ENCODE data around the gene ZDHHC11. TPM values are rescaled to one million over a fixed set of nuclear protein-coding genes. Genes with fewer than 3 reads are reported as not detected.
"Not testable (repeated sequence)": the region's sequence is repeated elsewhere in the genome, so short reads cannot be mapped to it uniquely, and the experiment has no call there.

Gene ZDHHC11
- total and polyA plus RNA-seq, 4 donors = 11.7 to 21.6 (median 16.1) TPM

- peaks cover 32% of the 10 kb centered on the region for H3K4me1 ChIP-seq (ENCODE audit: control insufficient read depth, insufficient read depth, low read length)
- not testable (repeated sequence) for H3K27me3 ChIP-seq (ENCODE audit: control insufficient read depth, insufficient read depth, low read length); H3K27ac ChIP-seq (ENCODE audit: low read depth, low read length); DNase-seq (ENCODE audit: low read depth in 4 of 6, low spot score in 6 of 6); H3K4me3 ChIP-seq (ENCODE audit: low read depth, low read length); H3K9me3 ChIP-seq (ENCODE audit: control insufficient read depth, insufficient read depth, low read length)
- peaks cover 35% of the 10 kb centered on the region for H3K36me3 ChIP-seq (ENCODE audit: control insufficient read depth, insufficient read depth, low read length)
- WGBS (ENCODE audit: insufficient coverage) = 91% methylated on average over 18 of the region's 18 CpGs
These were observed 75.8 kb downstream of the ZDHHC11 start for GRCh38 chr5:774854-775505.

GRCh38 chr5:774304-774703, 76.5 kb downstream of the ZDHHC11 start:
- H3K27me3 ChIP-seq (ENCODE audit: control insufficient read depth, insufficient read depth, low read length); H3K4me3 ChIP-seq (ENCODE audit: low read depth, low read length); H3K9me3 ChIP-seq (ENCODE audit: control insufficient read depth, insufficient read depth, low read length); DNase-seq (ENCODE audit: low read depth in 4 of 6, low spot score in 6 of 6); H3K27ac ChIP-seq (ENCODE audit: low read depth, low read length): not testable (repeated sequence)
- WGBS (ENCODE audit: insufficient coverage) = 82% methylated on average over 6 of the region's 6 CpGs
- peaks cover 32% of the 10 kb centered on the region for H3K4me1 ChIP-seq (ENCODE audit: control insufficient read depth, insufficient read depth, low read length)
- H3K36me3 ChIP-seq (ENCODE audit: control insufficient read depth, insufficient read depth, low read length) = peaks cover 35% of the 10 kb centered on the region

GRCh38 chr5:773517-774264, 77.1 kb downstream of the ZDHHC11 start:
- 94% methylated on average over 11 of the region's 12 CpGs for WGBS (ENCODE audit: insufficient coverage)
- Histone ChIP-seq H3K27me3 (ENCODE audit: control insufficient read depth, insufficient read depth, low read length) (no peaks in the 10 kb centered on the region), H3K9me3 (ENCODE audit: control insufficient read depth, insufficient read depth, low read length) (no peaks in the 10 kb centered on the region), H3K27ac (ENCODE audit: low read depth, low read length) (no peak overlapping the region), H3K4me1 (ENCODE audit: control insufficient read depth, insufficient read depth, low read length) (peaks cover 32% of the 10 kb centered on the region), H3K36me3 (ENCODE audit: control insufficient read depth, insufficient read depth, low read length) (peaks cover 35% of the 10 kb centered on the region), H3K4me3 (ENCODE audit: low read depth, low read length) (no peak overlapping the region)
- DNase-seq (ENCODE audit: low read depth in 4 of 6, low spot score in 6 of 6) = no peak

- peaks cover 35% of the 10 kb centered on the region for H3K36me3 ChIP-seq (ENCODE audit: control insufficient read depth, insufficient read depth, low read length)
- not testable (repeated sequence) for DNase-seq (ENCODE audit: low read depth in 4 of 6, low spot score in 6 of 6); H3K4me3 ChIP-seq (ENCODE audit: low read depth, low read length); H3K9me3 ChIP-seq (ENCODE audit: control insufficient read depth, insufficient read depth, low read length); H3K27me3 ChIP-seq (ENCODE audit: control insufficient read depth, insufficient read depth, low read length); H3K27ac ChIP-seq (ENCODE audit: low read depth, low read length)
- peaks cover 32% of the 10 kb centered on the region for H3K4me1 ChIP-seq (ENCODE audit: control insufficient read depth, insufficient read depth, low read length)
- 67% methylated on average over 13 of the region's 13 CpGs for WGBS (ENCODE audit: insufficient coverage)
These were observed 77.9 kb downstream of the ZDHHC11 start for GRCh38 chr5:772931-773330.

- not testable (repeated sequence) for DNase-seq (ENCODE audit: low read depth in 4 of 6, low spot score in 6 of 6); H3K9me3 ChIP-seq (ENCODE audit: control insufficient read depth, insufficient read depth, low read length); H3K27me3 ChIP-seq (ENCODE audit: control insufficient read depth, insufficient read depth, low read length); H3K27ac ChIP-seq (ENCODE audit: low read depth, low read length); H3K4me3 ChIP-seq (ENCODE audit: low read depth, low read length)
- Histone ChIP-seq H3K4me1 (ENCODE audit: control insufficient read depth, insufficient read depth, low read length) (peaks cover 31% of the 10 kb centered on the region), H3K36me3 (ENCODE audit: control insufficient read depth, insufficient read depth, low read length) (peaks cover 35% of the 10 kb centered on the region)
- 67% methylated on average over 4 of the region's 14 CpGs for WGBS (ENCODE audit: insufficient coverage)
These were observed 78.3 kb downstream of the ZDHHC11 start for GRCh38 chr5:772547-772890.

GRCh38 chr5:771841-772546, 78.8 kb downstream of the ZDHHC11 start:
- DNase-seq (ENCODE audit: low read depth in 4 of 6, low spot score in 6 of 6); H3K27ac ChIP-seq (ENCODE audit: low read depth, low read length); H3K4me3 ChIP-seq (ENCODE audit: low read depth, low read length); H3K9me3 ChIP-seq (ENCODE audit: control insufficient read depth, insufficient read depth, low read length); H3K27me3 ChIP-seq (ENCODE audit: control insufficient read depth, insufficient read depth, low read length): not testable (repeated sequence)
- WGBS (ENCODE audit: insufficient coverage) = 76% methylated on average over 5 of the region's 31 CpGs
- peaks cover 36% of the 10 kb centered on the region for H3K36me3 ChIP-seq (ENCODE audit: control insufficient read depth, insufficient read depth, low read length)
- peaks cover 26% of the 10 kb centered on the region for H3K4me1 ChIP-seq (ENCODE audit: control insufficient read depth, insufficient read depth, low read length)

GRCh38 chr5:771087-771781, 79.6 kb downstream of the ZDHHC11 start:
- 87% methylated on average over 15 of the region's 19 CpGs for WGBS (ENCODE audit: insufficient coverage)
- peaks cover 18% of the 10 kb centered on the region for H3K4me1 ChIP-seq (ENCODE audit: control insufficient read depth, insufficient read depth, low read length)
- not testable (repeated sequence) for H3K27ac ChIP-seq (ENCODE audit: low read depth, low read length); DNase-seq (ENCODE audit: low read depth in 4 of 6, low spot score in 6 of 6); H3K4me3 ChIP-seq (ENCODE audit: low read depth, low read length); H3K9me3 ChIP-seq (ENCODE audit: control insufficient read depth, insufficient read depth, low read length); H3K27me3 ChIP-seq (ENCODE audit: control insufficient read depth, insufficient read depth, low read length)
- H3K36me3 ChIP-seq (ENCODE audit: control insufficient read depth, insufficient read depth, low read length) = peaks cover 38% of the 10 kb centered on the region

GRCh38 chr5:770585-770984, 80.2 kb downstream of the ZDHHC11 start:
- Histone ChIP-seq H3K4me1 (ENCODE audit: control insufficient read depth, insufficient read depth, low read length) (peaks cover 12% of the 10 kb centered on the region), H3K36me3 (ENCODE audit: control insufficient read depth, insufficient read depth, low read length) (peaks cover 36% of the 10 kb centered on the region)
- not testable (repeated sequence) for H3K27ac ChIP-seq (ENCODE audit: low read depth, low read length); DNase-seq (ENCODE audit: low read depth in 4 of 6, low spot score in 6 of 6); H3K9me3 ChIP-seq (ENCODE audit: control insufficient read depth, insufficient read depth, low read length); H3K27me3 ChIP-seq (ENCODE audit: control insufficient read depth, insufficient read depth, low read length); H3K4me3 ChIP-seq (ENCODE audit: low read depth, low read length)
- WGBS (ENCODE audit: insufficient coverage) = 90% methylated on average over 6 of the region's 10 CpGs

- H3K36me3 ChIP-seq (ENCODE audit: control insufficient read depth, insufficient read depth, low read length) = peaks cover 28% of the 10 kb centered on the region
- H3K4me3 ChIP-seq (ENCODE audit: low read depth, low read length); H3K27ac ChIP-seq (ENCODE audit: low read depth, low read length); H3K9me3 ChIP-seq (ENCODE audit: control insufficient read depth, insufficient read depth, low read length); H3K4me1 ChIP-seq (ENCODE audit: control insufficient read depth, insufficient read depth, low read length); H3K27me3 ChIP-seq (ENCODE audit: control insufficient read depth, insufficient read depth, low read length); DNase-seq (ENCODE audit: low read depth in 4 of 6, low spot score in 6 of 6): not testable (repeated sequence)
- 86% methylated on average over 22 of the region's 29 CpGs for WGBS (ENCODE audit: insufficient coverage)
These were observed 81.2 kb downstream of the ZDHHC11 start for GRCh38 chr5:769485-770145.
